Panc1 (cell line): ENCODE measurements around the gene MYF6.

Experiments
- CTCF ChIP-seq: fragments of 450-650 bp; IDR thresholded peaks from 2 replicates; pipeline ENCODE4 v1.5.1; 2017; ENCODE audit warnings: mild to moderate bottlenecking
- REST ChIP-seq, 2 experiments: IDR thresholded peaks; 2 replicates each; pipeline ENCODE4 v1.6.1; 2011 to 2012; ENCODE audit warnings: low read depth in 2 of 2, control low read depth in 1 of 2, low read length in 1 of 2, mild to moderate bottlenecking in 1 of 2, moderate library complexity in 1 of 2; ENCODE audit not compliant: insufficient read depth in 1 of 2
- SIN3A ChIP-seq: IDR thresholded peaks from 2 replicates; pipeline ENCODE4 v1.6.1; 2012; ENCODE audit warnings: low read depth, mild to moderate bottlenecking, low read length, moderate library complexity, borderline replicate concordance; ENCODE audit not compliant: insufficient read depth

- TF ChIP-seq CTCF (peak; percentile 38), REST (IDR thresholded peaks at IDR 0.05; ENCODE audit: insufficient read depth in 1 of 2, low read depth in 2 of 2, low read length in 1 of 2) (no peak), SIN3A (no peak)
Observed at GRCh38 chr12:80709811-80710726, 2.6 kb downstream of the MYF6 start.
